ENCODE measurements around the gene S100A7A.

GRCh38 chr1:153402226-153402625 lies 14.1 kb upstream of the S100A7A start:
- TF ChIP-seq POLR2A (IDR thresholded peaks at IDR 0.05) (no peak), POLR2AphosphoS5 (IDR thresholded peaks at IDR 0.05) (no peak), CTCF (IDR thresholded peaks at IDR 0.05) (no peak)
